HG03354 (cell line): ENCODE data around the gene TFEB.

Experiments used
- ATAC-seq: cut with Tn5 transposase; IDR thresholded peaks from one replicate; pipeline ENCODE4 v1.9.1; 2021; ENCODE audit warnings: mild to moderate bottlenecking; ENCODE audit not compliant: unreplicated experiment, poor library complexity, severe bottlenecking

The TFEB gene

DNA sequence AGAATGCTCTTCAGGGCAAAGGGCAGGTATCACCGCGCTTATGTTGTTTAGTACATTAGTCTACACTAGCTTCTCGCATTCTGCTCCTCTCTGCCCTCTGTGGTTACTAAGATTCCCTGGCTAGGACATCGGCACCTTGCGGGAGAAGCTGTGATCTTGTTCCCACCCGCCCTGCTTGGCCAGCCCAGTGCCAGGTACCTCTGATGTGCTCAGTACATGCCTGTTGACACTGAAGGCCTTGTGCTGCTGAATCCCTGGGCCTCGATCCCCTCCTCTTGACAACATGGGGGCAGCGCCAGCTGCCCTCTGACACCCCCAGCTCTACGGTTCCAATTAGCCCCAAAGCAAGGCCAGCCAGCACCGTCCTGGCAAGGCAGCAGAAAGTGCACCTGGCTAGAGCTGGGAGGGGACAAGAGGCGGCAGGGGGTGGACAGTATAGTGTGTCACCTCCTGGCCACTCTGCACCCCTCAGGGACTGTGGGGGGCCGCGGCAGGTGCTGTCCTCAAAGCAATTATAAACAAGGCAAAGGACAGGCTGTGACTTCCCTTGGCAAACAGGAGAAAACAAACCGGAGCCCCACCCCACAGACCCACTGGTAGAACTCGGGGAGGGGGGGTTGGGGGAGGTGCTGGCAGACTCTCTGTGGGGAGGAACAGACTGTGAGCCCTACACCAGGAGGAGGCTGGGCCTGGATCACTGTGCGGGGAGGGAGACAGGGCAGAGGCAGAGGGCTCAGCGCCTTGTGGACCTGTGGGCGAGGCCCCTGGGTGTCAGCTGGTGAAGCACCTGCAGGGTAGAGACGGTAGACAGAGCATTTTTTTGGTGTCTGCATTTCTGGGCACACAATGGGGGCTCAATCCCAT lies 7.1 kb downstream of the TFEB start:
- no peak for ATAC-seq

- no peak for ATAC-seq
Observed at GRCh38 chr6:41727705-41728072, 7.7 kb downstream of the TFEB start.

- no peak for ATAC-seq
Observed at GRCh38 chr6:41726876-41727275, 8.5 kb downstream of the TFEB start.

GRCh38 chr6:41724586-41725501 lies 10.6 kb downstream of the TFEB start:
- no peak for ATAC-seq

DNA sequence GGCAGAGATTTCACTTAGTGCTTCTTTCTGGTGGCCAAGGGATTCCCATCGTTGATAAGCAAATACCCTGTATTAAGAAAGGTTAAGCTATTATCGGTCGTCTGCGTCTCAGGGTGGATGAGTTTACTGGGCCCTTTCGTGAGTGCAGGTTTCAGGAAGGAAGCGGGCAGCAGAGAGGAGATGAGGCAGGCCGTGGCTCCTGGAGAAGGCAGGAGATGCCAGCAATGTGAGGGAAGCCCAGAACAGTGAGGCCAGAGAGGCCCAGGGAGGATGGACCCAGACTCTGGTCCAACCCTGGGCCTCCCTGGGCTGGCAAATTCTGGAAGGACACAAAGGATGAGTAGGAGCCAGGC lies 11.2 kb downstream of the TFEB start:
- no peak for ATAC-seq

DNA sequence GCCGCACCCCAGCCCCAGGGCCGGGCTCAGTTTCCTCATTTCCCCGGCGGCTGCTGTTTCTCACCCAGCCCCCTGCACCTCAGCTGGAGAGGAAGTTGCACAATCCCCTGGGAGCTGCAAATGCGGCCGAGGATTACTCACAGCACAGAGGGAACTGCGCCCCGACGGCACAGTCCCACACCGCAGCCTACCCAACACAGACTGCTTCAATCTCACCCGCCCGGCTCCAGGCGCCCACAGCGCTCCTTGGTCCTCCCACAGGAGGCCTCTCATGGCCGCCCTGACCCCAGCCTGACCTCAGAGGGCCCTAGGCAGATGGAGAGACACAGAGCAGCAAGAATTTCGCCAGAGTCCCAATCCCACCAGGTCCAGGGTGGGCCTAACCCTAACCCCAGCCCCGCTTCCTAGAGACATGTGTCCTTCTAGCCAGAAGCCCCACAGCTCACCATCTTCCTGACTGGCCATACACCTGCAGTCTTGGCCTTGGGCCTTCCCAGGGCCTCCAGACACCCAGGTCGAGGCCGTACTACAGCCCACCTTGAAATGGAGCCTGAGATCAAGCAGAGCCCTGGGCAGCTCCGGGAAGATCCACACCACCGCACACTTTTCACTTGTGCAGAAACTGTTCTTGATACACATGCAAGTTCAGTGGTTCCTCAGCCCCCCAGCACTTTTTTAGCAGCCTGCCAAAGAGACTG lies 11.7 kb downstream of the TFEB start:
- ATAC-seq, result peak; percentile 77

- ATAC-seq, result peak; percentile 12
Observed at GRCh38 chr6:41722969-41723529, 12.4 kb downstream of the TFEB start.

- no peak for ATAC-seq
Observed at GRCh38 chr6:41721414-41721813, 14.0 kb downstream of the TFEB start.

DNA sequence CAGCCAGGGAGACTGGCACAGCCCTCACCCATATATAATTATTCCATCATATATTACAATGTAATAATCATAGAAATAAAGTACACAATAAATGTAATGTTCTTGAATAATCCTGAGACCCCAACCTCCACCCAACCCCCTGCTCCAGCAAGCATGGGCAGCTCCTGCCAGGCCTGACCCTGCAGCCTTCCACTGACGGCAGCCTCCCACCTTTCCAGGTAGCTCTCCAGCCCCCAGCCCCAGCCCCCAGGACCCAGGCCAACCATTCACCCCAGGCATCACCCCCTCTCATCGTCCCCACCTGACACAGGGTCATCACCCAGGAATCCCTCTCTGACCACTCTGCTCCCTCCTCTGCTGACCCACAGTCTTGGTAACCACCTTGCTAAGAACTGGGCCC lies 14.6 kb downstream of the TFEB start:
- ATAC-seq, result no peak

DNA sequence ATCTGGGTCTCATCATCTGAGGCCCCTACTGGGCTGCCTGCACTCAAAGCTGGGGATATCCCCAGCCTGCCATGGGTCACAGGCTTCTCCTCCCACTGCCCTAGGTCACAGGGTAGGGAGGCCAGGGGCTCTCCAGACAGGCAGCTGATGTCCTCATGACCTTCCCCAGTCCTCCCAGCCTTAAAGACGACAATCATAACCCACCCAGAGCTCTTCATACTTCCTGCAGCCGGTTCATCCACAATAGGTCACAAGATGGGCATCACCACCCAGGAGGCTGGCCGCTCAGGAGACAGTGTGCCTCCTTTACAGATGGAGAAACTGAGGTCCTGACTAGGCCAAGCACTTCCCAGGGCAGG lies 15.2 kb downstream of the TFEB start:
- ATAC-seq, result no peak

DNA sequence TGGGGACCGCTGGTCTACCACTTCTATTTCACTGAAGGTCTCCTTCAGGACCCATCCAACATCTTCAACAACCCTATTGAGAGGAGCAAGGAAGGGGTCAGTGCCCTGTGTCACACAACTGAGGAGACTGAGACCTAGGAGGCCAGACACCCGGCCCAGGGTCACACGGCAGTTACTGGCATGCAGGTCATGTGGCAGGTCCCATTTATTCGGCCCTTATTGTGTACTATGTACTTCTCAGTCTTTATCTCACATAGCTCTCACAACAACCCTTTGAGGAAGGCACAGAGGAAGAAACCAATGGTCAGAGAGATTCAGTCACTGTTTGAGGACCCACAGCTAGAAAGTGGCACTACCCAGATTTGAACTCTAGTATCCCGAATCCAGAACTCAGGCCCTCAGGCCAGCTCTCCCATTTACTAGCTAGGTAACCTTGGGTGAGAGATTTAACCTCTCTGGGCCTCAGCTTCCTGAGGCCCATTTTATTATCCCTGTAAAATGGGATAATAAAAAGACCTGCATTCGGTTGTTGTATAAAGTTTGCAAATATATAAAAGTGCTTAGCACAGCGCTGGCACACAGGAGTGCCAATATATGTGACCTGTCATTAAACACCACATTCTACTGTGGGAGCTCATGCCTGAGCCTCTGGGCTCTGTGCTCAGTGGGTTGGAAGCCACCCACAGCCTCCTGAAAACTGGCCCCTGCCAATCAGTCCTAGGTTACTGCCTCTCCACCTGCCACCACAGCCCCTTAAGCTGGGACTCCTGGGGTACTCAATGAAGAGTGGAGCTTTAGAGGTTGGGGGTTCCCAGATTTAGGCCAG lies 15.8 kb downstream of the TFEB start:
- ATAC-seq, result no peak

GRCh38 chr6:41718828-41719227 lies 16.6 kb downstream of the TFEB start:
- no peak for ATAC-seq

GRCh38 chr6:41717392-41717736 lies 18.0 kb downstream of the TFEB start:
- ATAC-seq, result no peak

DNA sequence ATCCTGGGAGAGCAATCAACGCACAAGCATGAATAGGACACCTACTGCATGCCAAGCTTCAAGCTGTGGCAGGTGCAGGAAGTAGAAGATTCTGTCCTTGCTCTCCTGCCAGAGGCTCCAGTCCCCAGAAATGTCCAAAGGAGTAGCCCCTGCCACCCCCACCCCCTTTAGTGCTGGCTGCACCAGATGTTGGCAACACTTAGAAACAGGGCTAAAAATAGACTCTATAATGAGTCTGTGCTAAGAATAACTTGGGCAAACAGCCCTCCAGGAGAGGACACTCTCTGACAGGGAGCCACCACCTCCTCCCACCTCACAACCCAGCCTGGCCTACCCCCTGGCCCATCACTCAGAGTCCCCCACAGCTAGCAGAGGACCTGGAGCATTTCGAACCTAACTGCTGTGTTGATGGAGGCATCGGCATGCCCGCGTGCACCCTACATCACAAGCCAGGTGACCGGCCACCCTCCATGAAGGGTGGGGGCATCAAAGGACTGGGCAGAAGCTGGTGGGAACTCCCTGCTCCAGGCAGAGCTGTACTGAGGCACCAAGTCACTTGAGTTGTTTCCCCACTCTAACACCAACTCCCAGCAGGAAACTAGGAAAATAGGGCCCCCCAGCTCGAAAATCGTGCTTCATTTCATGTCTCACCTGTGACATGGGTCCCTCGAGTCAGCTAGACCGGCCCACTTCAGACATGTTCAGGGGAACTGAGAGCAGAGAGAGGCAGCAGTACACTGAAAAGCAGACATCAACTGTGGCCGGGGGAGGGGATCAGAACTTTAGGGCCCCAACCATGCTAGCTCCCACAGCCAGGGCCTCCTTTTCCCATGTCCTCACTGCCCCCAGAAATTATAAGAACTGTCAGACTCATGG lies 18.7 kb downstream of the TFEB start:
- no peak for ATAC-seq

GRCh38 chr6:41715795-41716515 lies 19.5 kb downstream of the TFEB start:
- ATAC-seq, result no peak

GRCh38 chr6:41714556-41715273 lies 20.7 kb downstream of the TFEB start:
- ATAC-seq, result no peak

GRCh38 chr6:41713650-41714291 lies 21.6 kb downstream of the TFEB start:
- ATAC-seq, result peak; percentile 58
